GM18502 (cell line): ENCODE data around the gene TTC21A.
A peak's percentile ranks its signal among the peaks of the same experiment; 100 is the strongest.
"Not testable (repeated sequence)": the region's sequence is repeated elsewhere in the genome, so short reads cannot be mapped to it uniquely, and the experiment has no call there.

Experiments used
- ATAC-seq: cut with Tn5 transposase; IDR thresholded peaks from one replicate; pipeline ENCODE4 v1.9.1; 2021; ENCODE audit warnings: mild to moderate bottlenecking; ENCODE audit not compliant: unreplicated experiment, poor library complexity

The TTC21A gene

GRCh38 chr3:39149059-39149455 lies 41.6 kb downstream of the TTC21A start:
- ATAC-seq: peak; percentile 15

- no peak for ATAC-seq
These were observed 42.1 kb downstream of the TTC21A start for GRCh38 chr3:39149498-39150147.

- no peak for ATAC-seq
These were observed 42.8 kb downstream of the TTC21A start for GRCh38 chr3:39150148-39150802.

GRCh38 chr3:39150803-39151631 lies 43.5 kb downstream of the TTC21A start:
- no peak for ATAC-seq

- ATAC-seq: no peak
These were observed 46.4 kb downstream of the TTC21A start for GRCh38 chr3:39153977-39154279.

GRCh38 chr3:39154280-39155021 lies 47.0 kb downstream of the TTC21A start:
- ATAC-seq: no peak

GRCh38 chr3:39156421-39156820 lies 48.9 kb downstream of the TTC21A start:
- ATAC-seq: no peak

- ATAC-seq: no peak
These were observed 49.9 kb downstream of the TTC21A start for GRCh38 chr3:39157359-39157758.

GRCh38 chr3:39158148-39158715 lies 50.8 kb downstream of the TTC21A start:
- ATAC-seq: no peak

- ATAC-seq: no peak
These were observed 56.9 kb downstream of the TTC21A start for GRCh38 chr3:39164414-39164813.

GRCh38 chr3:39165518-39165917 lies 58.0 kb downstream of the TTC21A start:
- ATAC-seq: no peak

- no peak for ATAC-seq
These were observed 58.7 kb downstream of the TTC21A start for GRCh38 chr3:39166134-39166710.

GRCh38 chr3:39166932-39167532 lies 59.6 kb downstream of the TTC21A start:
- no peak for ATAC-seq

GRCh38 chr3:39168156-39168780 lies 60.8 kb downstream of the TTC21A start:
- no peak for ATAC-seq

GRCh38 chr3:39169712-39170111 lies 62.2 kb downstream of the TTC21A start:
- ATAC-seq: no peak

- no peak for ATAC-seq
These were observed 63.0 kb downstream of the TTC21A start for GRCh38 chr3:39170461-39170860.

- ATAC-seq: not testable (repeated sequence)
These were observed 63.4 kb downstream of the TTC21A start for GRCh38 chr3:39170877-39171276.

GRCh38 chr3:39171860-39172259 lies 64.4 kb downstream of the TTC21A start:
- ATAC-seq: no peak
